ENCODE results near the gene CBX2.

The CBX2 gene

DNA sequence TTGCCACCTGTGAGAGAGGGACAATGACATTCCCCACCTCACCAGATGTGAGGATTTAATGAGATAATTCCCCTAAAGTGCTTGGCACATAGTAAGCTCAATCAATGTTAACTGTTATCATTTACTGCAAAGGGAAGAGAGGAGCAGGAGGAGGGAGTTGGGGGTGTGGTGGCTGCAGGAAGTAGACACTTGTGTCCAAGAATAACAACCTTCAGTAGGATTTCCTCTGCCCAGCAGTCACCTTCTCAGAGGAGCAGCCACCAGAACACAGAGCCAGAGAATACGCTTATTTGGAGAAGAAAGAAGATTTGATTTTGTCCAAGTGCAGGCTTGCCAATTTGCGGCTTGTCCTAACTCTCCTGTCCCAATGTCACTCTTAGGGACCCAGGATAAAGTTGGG, 51.1 kb downstream of the CBX2 start:
- DNase-seq (ENCODE audit: low read depth, low spot score), result no peak

DNA sequence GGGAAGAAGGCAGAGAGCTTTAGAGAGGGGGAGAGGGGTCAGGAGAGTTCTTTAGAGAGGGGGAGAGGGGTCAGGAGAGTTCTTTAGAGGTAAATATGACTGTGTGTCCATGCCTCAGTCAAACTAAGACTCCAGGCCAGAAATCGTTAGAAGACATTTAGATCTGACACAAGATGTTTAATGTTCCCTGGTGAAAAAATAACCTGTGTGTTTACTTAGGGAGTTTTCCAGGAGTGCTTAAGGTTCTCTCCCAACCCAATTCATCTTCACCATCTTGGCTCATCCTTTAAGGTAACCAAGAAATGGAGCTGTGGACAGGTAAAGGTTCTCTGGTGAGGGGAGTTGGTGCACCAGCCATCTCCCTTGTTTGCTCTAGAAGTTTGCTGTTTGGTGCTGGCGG, 51.5 kb downstream of the CBX2 start:
- no peak for DNase-seq (ENCODE audit: low read depth, low spot score)

DNA sequence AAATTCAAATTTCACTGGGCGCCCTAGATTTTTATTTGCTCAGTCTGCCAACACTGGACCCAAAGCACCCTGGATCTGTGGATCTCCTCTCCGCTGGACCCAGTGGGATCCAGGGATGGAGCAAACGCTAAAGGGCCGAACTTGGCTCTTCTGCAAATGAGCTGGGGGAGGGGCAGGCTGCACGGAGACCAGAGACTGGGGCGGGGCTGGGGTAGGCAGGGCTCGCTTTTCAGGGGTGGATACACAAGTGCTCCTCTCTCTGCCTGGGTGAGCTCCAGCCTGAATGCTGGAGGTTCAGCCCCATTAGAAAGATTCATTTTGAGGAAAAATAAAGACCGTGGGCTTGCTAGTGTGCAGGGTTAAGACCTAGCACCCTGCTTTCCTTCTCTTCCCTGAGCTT, 52.4 kb downstream of the CBX2 start:
- no peak for DNase-seq (ENCODE audit: low read depth, low spot score)

DNA sequence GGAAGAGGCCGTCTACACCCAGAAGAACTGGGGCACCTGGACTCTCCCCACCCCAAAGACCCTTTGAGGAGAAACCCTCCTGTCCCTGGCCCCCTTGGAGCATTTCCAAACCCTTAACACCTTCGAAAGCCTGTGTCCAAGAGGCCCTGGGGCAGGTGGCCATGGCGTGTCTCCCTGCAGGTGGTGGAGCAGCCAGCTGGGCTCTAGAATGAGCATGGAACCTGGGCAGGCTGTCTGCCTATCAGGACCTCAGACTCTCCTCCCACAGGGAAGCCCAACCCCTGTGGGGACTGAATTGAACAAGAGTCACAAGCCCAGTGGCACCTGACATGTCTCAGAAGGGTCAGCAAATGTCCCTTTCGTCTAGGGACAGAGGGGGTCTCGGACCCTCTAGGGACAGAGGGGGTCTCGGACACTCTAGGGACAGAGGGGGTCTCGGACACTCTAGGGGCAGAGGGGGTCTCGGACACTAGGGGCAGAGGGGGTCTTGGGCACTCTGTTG, 52.9 kb downstream of the CBX2 start:
- no peak for DNase-seq (ENCODE audit: low read depth, low spot score)

DNA sequence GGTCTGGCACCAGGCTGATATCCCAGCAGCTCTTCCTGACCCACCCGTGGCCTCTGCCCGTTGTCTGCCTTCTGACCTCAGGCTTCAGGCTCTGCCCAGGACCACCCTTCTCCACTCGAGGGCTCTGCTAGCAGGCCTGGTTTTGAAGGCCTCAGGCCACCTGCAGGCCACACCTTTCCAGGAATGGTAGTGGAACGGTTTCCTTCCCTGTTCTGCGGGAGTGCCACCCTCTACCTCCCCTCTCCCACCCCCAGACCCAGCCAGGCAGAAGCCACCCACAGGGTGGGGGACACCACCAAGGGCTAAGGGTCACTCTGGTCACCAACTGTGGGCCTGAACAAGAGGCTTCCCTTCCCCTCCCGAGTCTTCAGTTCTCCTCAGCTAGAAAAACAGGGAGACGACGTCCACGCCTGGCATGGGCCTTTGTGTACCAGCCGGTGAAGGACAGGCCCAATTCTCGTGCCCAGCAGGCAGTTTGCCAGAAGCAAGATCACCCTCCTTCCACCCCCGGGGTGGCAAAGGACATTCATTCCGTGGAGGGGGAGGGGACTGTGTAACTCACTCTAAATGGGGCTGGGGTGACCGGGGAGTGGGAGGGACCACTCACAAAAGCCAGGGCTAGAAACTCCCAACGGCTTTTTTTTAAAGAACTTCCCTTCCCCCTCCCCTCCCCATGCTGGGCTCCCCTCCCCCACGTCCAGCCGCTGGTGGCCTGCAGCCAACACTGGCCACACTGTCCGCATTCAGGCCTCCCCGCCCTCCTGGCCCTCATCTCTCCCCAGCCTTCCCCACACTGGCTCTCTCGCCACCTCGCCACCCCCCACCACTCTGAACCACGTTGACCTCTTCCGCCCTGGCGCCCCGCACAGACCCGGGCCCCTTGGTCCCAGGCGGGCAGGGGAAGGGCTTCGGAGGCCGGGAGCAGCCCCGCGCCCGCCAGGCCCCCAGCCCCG, 53.6 kb downstream of the CBX2 start:
- no peak for DNase-seq (ENCODE audit: low read depth, low spot score)

DNA sequence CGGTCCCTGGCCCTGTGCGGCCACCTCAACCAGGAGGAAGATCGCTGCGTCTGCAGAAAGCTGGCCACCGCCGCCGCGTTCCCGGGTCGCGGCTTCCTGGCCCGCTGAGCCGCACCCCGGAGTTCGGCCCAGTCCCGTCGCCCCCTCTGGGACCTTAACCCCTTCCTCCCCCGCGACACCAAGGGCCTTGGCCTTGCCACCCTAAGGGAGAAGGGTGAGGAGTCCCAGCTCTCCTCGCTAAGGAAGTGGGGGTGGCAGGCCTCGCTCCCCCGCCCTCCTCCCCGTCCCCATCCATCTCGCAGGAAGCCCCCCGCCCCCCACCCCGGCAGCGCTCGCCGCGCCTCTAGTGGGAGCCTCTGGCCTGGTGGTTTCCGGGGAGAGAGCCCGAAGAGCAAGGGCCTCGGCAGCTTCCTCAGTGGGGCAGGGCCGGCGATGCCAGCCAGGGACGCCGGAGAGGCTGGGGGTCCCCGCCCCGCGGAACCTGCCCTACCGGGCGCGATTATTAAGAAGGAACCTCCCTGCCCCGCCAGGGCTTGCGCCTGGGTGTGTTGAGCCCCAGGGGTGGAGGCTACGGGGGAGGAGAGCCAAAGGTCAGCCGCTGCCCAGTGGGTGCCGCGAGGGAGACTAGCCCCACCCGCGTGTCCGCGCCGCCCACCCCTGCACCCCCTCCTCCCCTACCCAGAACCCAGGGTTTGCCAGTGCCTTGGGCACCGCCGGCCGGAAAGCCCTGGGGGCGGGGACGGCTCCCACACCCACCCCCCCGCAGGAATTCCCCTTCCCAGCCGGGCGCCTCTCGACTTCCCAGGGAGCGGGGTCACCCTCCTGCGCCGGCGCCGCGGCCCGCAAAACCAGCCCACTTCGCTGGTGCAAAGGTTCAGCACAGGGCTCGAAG, 54.5 kb downstream of the CBX2 start:
- no peak for DNase-seq (ENCODE audit: low read depth, low spot score)

DNA sequence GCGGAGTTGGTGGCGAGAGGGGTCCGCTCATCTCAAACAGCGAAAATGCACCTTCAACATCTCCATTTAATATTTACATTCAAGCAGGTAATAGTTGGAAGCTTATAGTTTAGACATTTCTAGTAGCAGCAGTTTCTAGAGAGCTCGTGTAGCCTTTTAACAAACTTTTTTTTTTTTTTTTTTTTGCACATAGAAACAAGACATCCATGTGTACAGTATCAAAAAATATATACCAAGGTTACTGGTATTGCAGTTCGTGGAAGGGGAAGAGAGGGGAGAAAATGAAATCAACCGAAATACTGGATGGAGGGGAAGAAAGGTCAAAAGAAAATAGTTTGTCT, 55.1 kb downstream of the CBX2 start:
- DNase-seq (ENCODE audit: low read depth, low spot score), result no peak

DNA sequence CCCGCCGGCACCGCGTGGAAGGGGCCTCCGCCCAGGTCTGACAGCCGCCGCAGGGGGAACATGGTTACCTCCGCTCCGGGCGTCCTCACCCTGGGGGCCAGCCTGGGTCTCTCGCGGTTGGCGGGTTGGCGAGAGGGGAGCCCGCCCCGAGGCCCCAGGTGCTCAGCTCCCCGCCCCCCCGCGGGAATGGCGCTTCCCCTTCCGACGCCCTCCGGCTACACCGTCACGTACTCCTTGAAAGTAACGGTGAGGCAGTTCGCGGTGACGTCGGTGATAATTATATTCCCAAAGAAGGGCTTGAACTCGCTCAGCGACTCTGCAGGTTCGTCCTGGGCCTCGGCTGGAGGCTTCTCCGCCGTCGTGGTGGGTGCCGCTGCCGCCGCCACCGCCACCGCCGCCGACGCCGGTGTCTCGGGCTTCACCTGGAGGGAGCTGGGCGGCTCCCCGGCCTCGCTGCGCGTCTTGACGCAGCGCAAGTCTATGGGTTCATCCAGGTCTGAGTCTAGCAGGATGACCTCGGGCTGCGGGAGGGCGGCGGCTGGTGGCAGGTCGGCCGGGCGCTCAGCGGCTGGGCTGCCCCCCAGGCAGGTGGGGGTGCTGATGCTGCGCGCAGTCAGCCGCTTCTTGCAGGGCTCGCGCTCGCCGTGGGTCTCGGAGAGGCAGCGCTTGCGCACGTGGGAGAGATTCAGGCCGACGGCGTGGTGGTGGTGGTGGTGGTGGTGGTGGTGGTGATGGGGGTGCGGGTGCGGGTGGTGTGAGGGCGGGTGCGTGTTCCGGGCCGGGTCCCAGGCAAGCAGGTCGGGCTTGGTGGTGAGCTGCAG, 56.0 kb downstream of the CBX2 start:
- DNase-seq (ENCODE audit: low read depth, low spot score), result no peak

DNA sequence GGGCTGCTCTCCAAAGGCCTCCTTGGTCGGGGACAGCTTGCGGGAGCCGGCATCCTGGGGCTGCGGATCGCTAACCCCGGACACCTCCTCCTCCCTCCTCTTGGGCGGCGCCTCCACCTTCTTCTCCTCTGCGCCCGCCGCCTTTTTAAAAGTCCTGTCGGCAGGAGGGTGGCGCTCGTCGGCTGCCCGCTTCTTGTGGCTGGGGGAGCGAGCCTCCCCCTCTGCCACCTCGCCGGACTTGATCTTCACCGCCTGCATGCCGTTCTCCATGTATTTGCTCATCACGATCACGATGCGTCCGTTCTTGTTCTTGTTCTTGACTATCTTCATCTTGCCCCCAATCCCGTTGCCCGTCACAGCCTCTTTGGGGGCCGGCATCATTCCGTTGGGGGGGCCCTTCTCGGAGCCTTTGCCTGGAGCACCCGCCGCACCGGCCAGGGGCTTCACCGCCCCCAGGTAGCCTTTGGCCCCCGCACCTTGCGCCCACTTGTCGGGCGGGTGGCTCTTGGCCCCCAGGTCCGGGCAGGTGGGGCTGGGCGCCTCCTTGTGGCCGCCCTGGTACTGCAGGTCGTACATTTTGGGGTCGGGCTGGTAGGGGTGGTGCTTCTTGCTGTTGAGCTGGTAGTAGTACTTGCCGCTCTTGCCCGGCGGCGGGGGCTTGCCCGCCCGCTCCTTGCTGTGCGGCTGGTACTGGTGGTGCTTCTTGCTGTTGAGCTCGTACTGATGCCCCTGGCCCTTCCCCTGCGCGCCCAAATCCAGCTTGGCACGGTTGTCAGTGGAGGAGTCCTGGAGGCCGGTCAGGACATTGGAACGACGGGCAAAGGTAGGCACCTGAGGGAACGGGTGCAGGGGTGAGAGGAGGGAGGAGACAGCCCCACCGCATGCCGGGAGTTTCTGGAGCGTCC, 56.9 kb downstream of the CBX2 start:
- no peak for DNase-seq (ENCODE audit: low read depth, low spot score)

DNA sequence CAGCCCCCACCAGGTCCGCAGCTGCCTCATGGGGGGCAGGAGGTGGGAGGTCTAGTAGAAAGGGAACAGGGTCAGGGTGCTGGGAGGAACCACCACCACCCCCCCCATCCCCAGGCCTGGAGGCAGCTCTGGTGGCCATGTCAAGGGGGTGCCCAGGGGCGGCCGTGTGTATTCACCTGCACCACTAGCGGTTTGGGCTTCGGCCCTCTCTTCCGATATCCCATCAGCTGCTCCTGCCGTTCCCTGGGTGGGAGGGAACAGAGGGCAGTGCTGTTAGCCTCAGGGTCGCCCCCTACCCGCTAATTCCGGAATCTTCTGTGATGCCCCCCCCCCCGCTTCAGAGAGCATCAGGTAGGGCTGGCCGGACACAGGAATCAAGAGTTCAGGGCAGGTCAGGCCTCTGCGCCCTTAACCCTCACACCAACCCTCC, 57.5 kb downstream of the CBX2 start:
- DNase-seq (ENCODE audit: low read depth, low spot score), result no peak

DNA sequence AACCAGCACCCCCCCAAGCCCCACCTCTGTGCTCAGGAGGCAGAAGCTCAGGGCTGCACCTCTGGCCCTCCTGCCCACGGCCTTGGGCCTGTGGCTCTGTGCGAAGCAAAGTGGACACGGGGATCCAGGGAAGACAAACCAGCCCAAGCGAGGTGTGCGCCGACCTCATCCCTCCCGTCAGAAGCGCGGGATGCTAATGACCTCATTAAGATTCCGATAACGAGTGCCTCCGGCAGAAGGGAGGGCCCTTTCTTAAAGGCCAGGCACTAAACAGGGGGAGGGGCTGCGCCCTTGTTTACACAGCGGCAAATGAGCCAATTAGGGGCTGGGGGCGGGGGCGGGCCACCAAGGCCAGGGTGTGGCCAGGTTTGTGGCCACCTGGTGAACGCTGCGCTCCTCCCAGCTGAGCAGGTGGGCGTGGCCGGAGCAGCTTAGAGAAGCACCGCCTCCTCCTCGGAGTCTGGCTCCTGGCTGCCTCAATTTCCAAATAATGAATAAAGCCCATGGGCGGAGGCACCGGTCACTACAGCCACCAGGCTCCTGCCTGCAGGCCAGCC, 58.1 kb downstream of the CBX2 start:
- DNase-seq (ENCODE audit: low read depth, low spot score), result no peak

DNA sequence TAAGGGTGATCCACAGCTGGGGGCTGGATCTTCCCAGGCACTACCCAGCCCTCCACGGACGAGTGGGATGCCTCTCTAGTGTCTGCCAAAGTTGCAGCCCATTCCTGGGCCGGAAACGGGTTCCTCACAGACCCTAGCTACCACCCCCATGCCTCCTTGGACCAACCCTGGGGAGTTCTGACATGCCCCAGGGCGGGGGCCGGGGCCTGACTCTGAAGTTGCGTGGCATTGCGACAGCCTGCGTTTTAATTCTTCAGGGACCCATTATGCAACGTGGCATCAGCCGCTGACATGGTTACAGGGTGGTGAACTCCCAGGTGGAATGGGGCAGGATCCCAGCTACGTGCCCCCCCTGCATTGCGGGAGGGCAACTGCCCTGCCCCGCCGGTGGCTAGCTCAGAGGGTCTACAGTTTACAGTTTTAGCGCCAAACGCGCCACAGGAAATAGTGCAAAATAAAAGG, 58.6 kb downstream of the CBX2 start:
- DNase-seq (ENCODE audit: low read depth, low spot score), result no peak

DNA sequence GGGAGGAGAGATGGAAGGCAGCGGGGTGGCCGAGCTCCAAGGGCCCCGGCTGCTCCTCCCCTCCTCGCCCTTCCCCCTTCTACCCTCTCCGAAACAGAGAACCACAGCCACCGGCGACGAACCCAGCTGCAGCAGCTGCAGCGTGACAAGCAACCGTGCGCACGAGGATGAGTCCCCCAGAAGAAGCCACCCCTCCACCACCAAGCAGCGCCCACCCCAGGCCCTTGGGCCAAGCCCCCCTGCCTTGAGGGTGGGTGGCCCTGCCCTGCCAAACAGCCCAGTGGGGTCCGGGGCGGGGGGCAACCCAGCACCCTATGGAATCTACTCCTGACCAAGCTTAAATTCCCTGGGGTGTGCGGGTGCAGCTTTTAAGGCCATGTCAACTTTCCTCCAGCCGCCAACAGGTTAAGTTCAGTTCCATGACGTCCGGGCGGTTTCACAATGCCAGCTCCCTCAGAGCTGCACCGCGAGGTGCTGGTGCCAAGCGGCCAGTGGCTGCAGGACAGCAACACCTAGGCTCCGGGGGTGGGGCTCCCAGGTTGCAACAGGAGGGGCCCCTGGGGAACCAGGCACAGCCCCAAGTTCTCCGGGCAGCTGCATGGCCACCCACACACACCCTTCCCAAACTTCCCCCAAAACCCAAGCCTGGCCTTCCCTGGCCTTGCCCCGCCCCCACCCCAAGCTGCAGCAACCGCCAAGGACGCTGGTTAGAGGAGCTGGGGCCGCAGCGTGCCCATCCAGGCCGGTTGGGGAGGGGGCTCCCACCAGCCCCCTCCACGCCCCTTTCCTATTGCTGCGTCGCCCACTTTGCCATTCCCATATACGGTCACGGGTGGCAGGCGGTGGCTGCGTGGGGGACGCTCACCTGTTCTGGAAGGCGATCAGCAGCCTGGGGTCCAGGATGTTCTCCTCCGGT, 59.3 kb downstream of the CBX2 start:
- no peak for DNase-seq (ENCODE audit: low read depth, low spot score)

All from activated CD4-positive, CD25-positive, alpha-beta regulatory T cell treated with anti-CD3 and anti-CD28 coated beads, Interleukin-2, amount 50 U/mL, for 16 hours (primary cell).